ENCODE measurements around the gene PNMA5. TPM values are rescaled to one million over a fixed set of nuclear protein-coding genes. Genes with fewer than 3 reads are reported as not detected.

PNMA5 gene
- total RNA-seq, 1 experiment from 2014 or later: not detected

DNA sequence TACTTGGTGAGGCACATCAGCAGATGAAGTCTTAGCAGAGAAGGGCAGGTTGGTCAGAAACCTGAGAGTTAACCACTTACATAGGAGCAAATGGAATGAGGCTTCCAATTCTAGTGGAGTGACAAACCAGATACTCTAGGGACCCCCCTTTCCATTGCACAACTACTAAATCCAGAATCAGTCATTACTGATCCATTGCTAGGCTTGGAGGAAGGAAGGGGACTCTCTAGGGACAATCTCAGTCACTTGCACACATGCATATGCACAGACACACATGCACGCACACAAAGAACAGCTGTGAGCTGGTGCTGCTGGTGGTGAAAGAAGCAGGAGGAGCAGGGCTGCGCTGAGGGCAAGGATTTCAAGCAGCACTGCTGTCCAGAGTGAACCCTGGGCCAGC is 25.7 kb downstream of the PNMA5 start:
- Histone ChIP-seq H3K9me3 (ENCODE audit: insufficient read depth, low read depth) (no peaks in the 10 kb centered on the region), H3K4me2 (no peak overlapping the region), H3K27ac (no peak overlapping the region), H3K36me3 (ENCODE audit: low read depth) (no peaks in the 10 kb centered on the region), H3K4me3 (no peak overlapping the region), H4K20me1 (ENCODE audit: insufficient read depth) (no peaks in the 10 kb centered on the region), H3K79me2 (ENCODE audit: low read depth) (no peaks in the 10 kb centered on the region), H2AFZ (no peak overlapping the region), H3K9me2 (ENCODE audit: insufficient read depth) (no peaks in the 10 kb centered on the region), H3K27me3 (ENCODE audit: insufficient read depth, low read depth) (no peaks in the 10 kb centered on the region), H3F3A (ENCODE audit: insufficient read depth, low read depth) (no peaks in the 10 kb centered on the region), H3K4me1 (replicated peaks; ENCODE audit: insufficient read depth) (no peaks in the 10 kb centered on the region)
- TF ChIP-seq EZH2 (IDR thresholded peaks at IDR 0.05; ENCODE audit: low read depth): no peak
- TF ChIP-seq, protein P1, sequence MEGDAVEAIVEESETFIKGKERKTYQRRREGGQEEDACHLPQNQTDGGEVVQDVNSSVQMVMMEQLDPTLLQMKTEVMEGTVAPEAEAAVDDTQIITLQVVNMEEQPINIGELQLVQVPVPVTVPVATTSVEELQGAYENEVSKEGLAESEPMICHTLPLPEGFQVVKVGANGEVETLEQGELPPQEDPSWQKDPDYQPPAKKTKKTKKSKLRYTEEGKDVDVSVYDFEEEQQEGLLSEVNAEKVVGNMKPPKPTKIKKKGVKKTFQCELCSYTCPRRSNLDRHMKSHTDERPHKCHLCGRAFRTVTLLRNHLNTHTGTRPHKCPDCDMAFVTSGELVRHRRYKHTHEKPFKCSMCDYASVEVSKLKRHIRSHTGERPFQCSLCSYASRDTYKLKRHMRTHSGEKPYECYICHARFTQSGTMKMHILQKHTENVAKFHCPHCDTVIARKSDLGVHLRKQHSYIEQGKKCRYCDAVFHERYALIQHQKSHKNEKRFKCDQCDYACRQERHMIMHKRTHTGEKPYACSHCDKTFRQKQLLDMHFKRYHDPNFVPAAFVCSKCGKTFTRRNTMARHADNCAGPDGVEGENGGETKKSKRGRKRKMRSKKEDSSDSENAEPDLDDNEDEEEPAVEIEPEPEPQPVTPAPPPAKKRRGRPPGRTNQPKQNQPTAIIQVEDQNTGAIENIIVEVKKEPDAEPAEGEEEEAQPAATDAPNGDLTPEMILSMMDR (conservative IDR thresholded peaks at IDR 0.05): no peak
- ChIA-PET POLR2A (ENCODE audit: unreplicated experiment) (no interaction called here), CTCF (no interaction called here)
- DNase-seq: no peak
- no TSS peak for BruUV-seq (replicated peaks)
- intact Hi-C loops (cut with micrococcal nuclease; ENCODE audit: unreplicated experiment): no loop called here

DNA sequence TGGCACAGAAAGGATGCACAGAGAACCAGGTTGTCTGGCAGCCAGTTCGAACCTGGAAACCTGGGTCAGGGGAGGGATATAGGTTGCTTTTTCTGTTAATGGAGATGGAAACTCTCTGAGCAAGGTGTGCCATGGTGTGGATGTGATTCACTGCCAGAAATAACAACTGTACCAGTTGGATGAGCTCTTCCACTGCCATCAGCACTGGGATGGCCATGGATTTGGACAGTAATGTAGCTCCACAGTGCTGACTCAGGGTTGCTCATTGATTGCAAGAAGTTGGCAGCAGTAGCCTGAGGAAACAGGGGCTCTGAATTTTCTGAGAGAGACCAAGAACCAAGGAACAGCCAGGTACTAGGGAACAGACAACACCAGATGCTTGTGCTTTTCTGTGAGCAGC is 33.8 kb downstream of the PNMA5 start:
- H3K27ac ChIP-seq: no peak overlapping the region
- intact Hi-C loops (cut with micrococcal nuclease; ENCODE audit: unreplicated experiment): no loop called here
- POLR2A ChIA-PET (ENCODE audit: unreplicated experiment): interaction anchor here (0.7 kb wide), 1 partner anchor 559 kb away, joined by 5 read pairs; no protein-coding TSS in a partner anchor
- no TSS peak for BruUV-seq (replicated peaks)
- H3F3A ChIP-seq (ENCODE audit: insufficient read depth, low read depth): no peaks in the 10 kb centered on the region
- no peak overlapping the region for H2AFZ ChIP-seq
- TF ChIP-seq EZH2 (IDR thresholded peaks at IDR 0.05; ENCODE audit: low read depth): no peak
- TF ChIP-seq, protein P1 (conservative IDR thresholded peaks at IDR 0.05): no peak
- H3K9me2 ChIP-seq (ENCODE audit: insufficient read depth): no peaks in the 10 kb centered on the region
- peaks cover 9% of the 10 kb centered on the region; the same call in 1 of the 2 replicates for H3K4me1 ChIP-seq (replicated peaks; ENCODE audit: insufficient read depth)
- H3K4me3 ChIP-seq: no peak overlapping the region
- H4K20me1 ChIP-seq (ENCODE audit: insufficient read depth): no peaks in the 10 kb centered on the region
- no peak for DNase-seq
- CTCF ChIA-PET: interaction anchor here (0.6 kb wide), 1 partner anchor 10 kb away, joined by 3 read pairs; no protein-coding TSS in a partner anchor
- no peaks in the 10 kb centered on the region for H3K36me3 ChIP-seq (ENCODE audit: low read depth)
- H3K27me3 ChIP-seq (ENCODE audit: insufficient read depth, low read depth): no peaks in the 10 kb centered on the region
- no peaks in the 10 kb centered on the region for H3K9me3 ChIP-seq (ENCODE audit: insufficient read depth, low read depth)
- H3K79me2 ChIP-seq (ENCODE audit: low read depth): no peaks in the 10 kb centered on the region
- no peak overlapping the region for H3K4me2 ChIP-seq

- DNase-seq: no peak
- Histone ChIP-seq H3K4me2 (no peak overlapping the region), H3K9me3 (ENCODE audit: insufficient read depth, low read depth) (no peaks in the 10 kb centered on the region), H4K20me1 (ENCODE audit: insufficient read depth) (no peaks in the 10 kb centered on the region), H3F3A (ENCODE audit: insufficient read depth, low read depth) (no peaks in the 10 kb centered on the region), H2AFZ (no peak overlapping the region), H3K79me2 (ENCODE audit: low read depth) (no peaks in the 10 kb centered on the region), H3K27ac (no peak overlapping the region), H3K27me3 (ENCODE audit: insufficient read depth, low read depth) (no peaks in the 10 kb centered on the region), H3K4me3 (no peak overlapping the region), H3K36me3 (ENCODE audit: low read depth) (no peaks in the 10 kb centered on the region), H3K4me1 (replicated peaks; ENCODE audit: insufficient read depth) (peaks cover 9% of the 10 kb centered on the region; the same call in 1 of the 2 replicates), H3K9me2 (ENCODE audit: insufficient read depth) (no peaks in the 10 kb centered on the region)
- ChIA-PET POLR2A (ENCODE audit: unreplicated experiment) (interaction anchor here (0.7 kb wide), 1 partner anchor 560 kb away, joined by 5 read pairs; no protein-coding TSS in a partner anchor), CTCF (interaction anchor here (0.6 kb wide), 1 partner anchor 11 kb away, joined by 3 read pairs; no protein-coding TSS in a partner anchor)
- BruUV-seq (replicated peaks): no TSS peak
- intact Hi-C loops (cut with micrococcal nuclease; ENCODE audit: unreplicated experiment): loop anchor here (1.0 to 5.0 kb wide), 2 partner anchors 548 to 988 kb away; no protein-coding TSS in a partner anchor
- TF ChIP-seq EZH2 (IDR thresholded peaks at IDR 0.05; ENCODE audit: low read depth): no peak
- TF ChIP-seq, protein P1 (conservative IDR thresholded peaks at IDR 0.05): no peak
These were observed 34.3 kb downstream of the PNMA5 start for GRCh38 chrX:152959626-152960025.
